ENCODE data around the gene GALM.

GALM gene

GRCh38 chr2:38665854-38666555 lies at the start of gene GALM:
GALM (plus strand) TSS chr2:38666114; CDS start chr2:38666162, 48 bp downstream.
- ChIA-PET POLR2A (interaction anchor here (1.0 kb wide), 1 partner anchor 85 kb away, joined by 3 read pairs; the partner anchor contains the start of gene SRSF7), CTCF (interaction anchor here (0.7 to 7.4 kb wide), 15 partner anchors 11 to 285 kb away, joined by 3 to 38 read pairs (median 4); partner anchors contain the start of gene HNRNPLL)
- no peak for TF ChIP-seq CTCF (IDR thresholded peaks at IDR 0.05; ENCODE audit: control extremely low read depth, extremely low read depth, low read depth, missing control alignments)
- peak; percentile 54 for DNase-seq (ENCODE audit: extremely low spot score)

- CTCF ChIA-PET: interaction anchor here (1.0 to 5.5 kb wide), 10 partner anchors 10 to 49 kb away, joined by 3 to 31 read pairs (median 5); partner anchors contain the start of genes GALM and HNRNPLL
Observed at GRCh38 chr2:38617301-38617700, 48.6 kb upstream of the GALM start.

GRCh38 chr2:38619458-38620164 lies 46.3 kb upstream of the GALM start:
- TF ChIP-seq CTCF (IDR thresholded peaks at IDR 0.05; ENCODE audit: control extremely low read depth, extremely low read depth, low read depth, missing control alignments): no peak
- CTCF ChIA-PET: interaction anchor here (0.8 to 5.5 kb wide), 6 partner anchors 8 to 38 kb away, joined by 3 to 31 read pairs (median 5); partner anchors contain the start of gene HNRNPLL
- peak; percentile 46 for DNase-seq (ENCODE audit: extremely low spot score)
- POLR2A ChIA-PET: interaction anchor here (0.5 to 1.5 kb wide), 3 partner anchors 37 to 132 kb away, joined by 4 to 10 read pairs (median 8); partner anchors contain the start of gene SRSF7

More at GRCh38 chr2:38617301-38617700, 48.6 kb upstream of the GALM start:
- TF ChIP-seq CTCF (IDR thresholded peaks at IDR 0.05; ENCODE audit: control extremely low read depth, extremely low read depth, low read depth, missing control alignments): no peak
- no peak for DNase-seq (ENCODE audit: extremely low spot score)
- POLR2A ChIA-PET: interaction anchor here (1.6 kb wide), 1 partner anchor 134 kb away, joined by 6 read pairs; the partner anchor contains the start of gene SRSF7

- CTCF ChIA-PET: interaction anchor here (0.8 to 5.5 kb wide), 5 partner anchors 8 to 39 kb away, joined by 3 to 31 read pairs (median 6); partner anchors contain the start of gene HNRNPLL
- TF ChIP-seq CTCF (IDR thresholded peaks at IDR 0.05; ENCODE audit: control extremely low read depth, extremely low read depth, low read depth, missing control alignments): no peak
- POLR2A ChIA-PET: interaction anchor here (0.5 to 1.5 kb wide), 2 partner anchors 36 to 131 kb away, joined by 4 to 10 read pairs; partner anchors contain the start of gene SRSF7
- no peak for DNase-seq (ENCODE audit: extremely low spot score)
Observed at GRCh38 chr2:38620282-38620977, 45.5 kb upstream of the GALM start.

GRCh38 chr2:38621018-38621417 lies 44.9 kb upstream of the GALM start:
- ChIA-PET CTCF (interaction anchor here (2.4 to 5.5 kb wide), 2 partner anchors 9 to 17 kb away, joined by 8 to 31 read pairs; partner anchors contain the start of gene HNRNPLL), POLR2A (no interaction called here)
- DNase-seq (ENCODE audit: extremely low spot score): no peak
- no peak for TF ChIP-seq CTCF (IDR thresholded peaks at IDR 0.05; ENCODE audit: control extremely low read depth, extremely low read depth, low read depth, missing control alignments)

GRCh38 chr2:38622210-38622609 lies 43.7 kb upstream of the GALM start:
- DNase-seq (ENCODE audit: extremely low spot score): no peak
- POLR2A ChIA-PET: no interaction called here
- CTCF ChIA-PET: no interaction called here

More at GRCh38 chr2:38622210-38622609, 43.7 kb upstream of the GALM start:
- no peak for TF ChIP-seq CTCF (IDR thresholded peaks at IDR 0.05; ENCODE audit: control extremely low read depth, extremely low read depth, low read depth, missing control alignments)
